Astrocyte (in vitro differentiated cells and primary cell): ENCODE results near the gene ARMH3.

Experiments used
- EZH2 ChIP-seq: IDR thresholded peaks from 2 replicates; pipeline ENCODE4 v1.6.1; 2012; ENCODE audit warnings: mild to moderate bottlenecking, low read length, inconsistent platforms; ENCODE audit not compliant: insufficient read depth
- TF ChIP-seq, protein P1 (sequence below): IDR thresholded peaks from 2 replicates; pipeline ENCODE4 v1.5.1; 2011; ENCODE audit warnings: low read depth, mild to moderate bottlenecking, inconsistent platforms, low read length, moderate library complexity; ENCODE audit not compliant: insufficient read depth

DNA sequence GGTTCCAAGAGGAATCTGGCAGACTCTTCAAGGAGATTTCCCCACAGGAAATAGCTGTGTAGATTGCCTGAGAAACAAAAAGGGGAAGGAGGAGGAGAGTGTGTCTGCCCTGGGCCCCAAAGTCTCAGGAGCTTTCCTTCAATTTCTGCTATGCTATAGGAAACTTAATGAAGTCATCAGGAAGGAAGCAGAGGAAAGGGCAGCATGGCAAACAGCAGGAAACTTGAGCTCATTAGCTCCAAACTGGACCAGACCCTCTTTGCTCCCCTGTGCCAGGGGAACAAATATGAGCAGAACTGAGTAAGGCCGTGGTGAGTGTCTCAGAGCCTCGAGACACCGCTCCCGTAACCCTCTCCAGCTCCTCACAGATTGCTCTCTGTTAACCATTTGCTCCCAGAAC, 207.6 kb downstream of the ARMH3 start:
- TF ChIP-seq, protein P1, sequence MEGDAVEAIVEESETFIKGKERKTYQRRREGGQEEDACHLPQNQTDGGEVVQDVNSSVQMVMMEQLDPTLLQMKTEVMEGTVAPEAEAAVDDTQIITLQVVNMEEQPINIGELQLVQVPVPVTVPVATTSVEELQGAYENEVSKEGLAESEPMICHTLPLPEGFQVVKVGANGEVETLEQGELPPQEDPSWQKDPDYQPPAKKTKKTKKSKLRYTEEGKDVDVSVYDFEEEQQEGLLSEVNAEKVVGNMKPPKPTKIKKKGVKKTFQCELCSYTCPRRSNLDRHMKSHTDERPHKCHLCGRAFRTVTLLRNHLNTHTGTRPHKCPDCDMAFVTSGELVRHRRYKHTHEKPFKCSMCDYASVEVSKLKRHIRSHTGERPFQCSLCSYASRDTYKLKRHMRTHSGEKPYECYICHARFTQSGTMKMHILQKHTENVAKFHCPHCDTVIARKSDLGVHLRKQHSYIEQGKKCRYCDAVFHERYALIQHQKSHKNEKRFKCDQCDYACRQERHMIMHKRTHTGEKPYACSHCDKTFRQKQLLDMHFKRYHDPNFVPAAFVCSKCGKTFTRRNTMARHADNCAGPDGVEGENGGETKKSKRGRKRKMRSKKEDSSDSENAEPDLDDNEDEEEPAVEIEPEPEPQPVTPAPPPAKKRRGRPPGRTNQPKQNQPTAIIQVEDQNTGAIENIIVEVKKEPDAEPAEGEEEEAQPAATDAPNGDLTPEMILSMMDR, result no peak
- TF ChIP-seq EZH2, result no peak
